ENCODE measurements around the gene PSKH1.
A peak's percentile ranks its signal among the peaks of the same experiment; 100 is the strongest.

Gene PSKH1

GRCh38 chr16:67879462-67879861 lies 13.6 kb upstream of the PSKH1 start:
- no peak overlapping the region for H3K27ac ChIP-seq
- ChIA-PET CTCF (interaction anchor here (1.4 kb wide), 1 partner anchor 49 kb away, joined by 3 read pairs; no protein-coding TSS in a partner anchor), POLR2A (ENCODE audit: low non-redundant PET) (no interaction called here)
- no peak for TF ChIP-seq CTCF (conservative IDR thresholded peaks at IDR 0.05; ENCODE audit: low read depth)
- no peak for DNase-seq (ENCODE audit: low spot score)

- ChIA-PET POLR2A (ENCODE audit: low non-redundant PET) (no interaction called here), CTCF (no interaction called here)
- no peak for DNase-seq (ENCODE audit: low spot score)
- no peak for TF ChIP-seq CTCF (conservative IDR thresholded peaks at IDR 0.05; ENCODE audit: low read depth)
- no peak overlapping the region for H3K27ac ChIP-seq
These were observed 13.1 kb upstream of the PSKH1 start for GRCh38 chr16:67879936-67880335.

GRCh38 chr16:67880584-67880983 lies 12.5 kb upstream of the PSKH1 start:
- ChIA-PET POLR2A (ENCODE audit: low non-redundant PET) (no interaction called here), CTCF (interaction anchor here (0.5 to 1.1 kb wide), 2 partner anchors 64 to 163 kb away, joined by 3 read pairs; no protein-coding TSS in a partner anchor)
- DNase-seq (ENCODE audit: low spot score) = no peak
- H3K27ac ChIP-seq = no peak overlapping the region
- TF ChIP-seq CTCF (conservative IDR thresholded peaks at IDR 0.05; ENCODE audit: low read depth) = no peak

- ChIA-PET POLR2A (ENCODE audit: low non-redundant PET) (no interaction called here), CTCF (interaction anchor here (0.6 to 3.0 kb wide), 5 partner anchors 9 to 60 kb away, joined by 3 to 19 read pairs (median 5); partner anchors contain the start of gene EDC4)
- DNase-seq (ENCODE audit: low spot score) = no peak
- H3K27ac ChIP-seq = peak overlapping the region; percentile 77
- no peak for TF ChIP-seq CTCF (conservative IDR thresholded peaks at IDR 0.05; ENCODE audit: low read depth)
These were observed 11.4 kb upstream of the PSKH1 start for GRCh38 chr16:67881621-67882161.

- no peak for TF ChIP-seq CTCF (conservative IDR thresholded peaks at IDR 0.05; ENCODE audit: low read depth)
- ChIA-PET CTCF (interaction anchor here (0.6 to 3.0 kb wide), 10 partner anchors 9 to 147 kb away, joined by 3 to 19 read pairs (median 6); partner anchors contain the start of genes EDC4 and PSMB10), POLR2A (ENCODE audit: low non-redundant PET) (no interaction called here)
- no peak for DNase-seq (ENCODE audit: low spot score)
- H3K27ac ChIP-seq = peak overlapping the region; percentile 77
These were observed 10.5 kb upstream of the PSKH1 start for GRCh38 chr16:67882374-67883145.

GRCh38 chr16:67883146-67883871 lies 9.7 kb upstream of the PSKH1 start:
- H3K27ac ChIP-seq = peak overlapping the region; percentile 77
- POLR2A ChIA-PET (ENCODE audit: low non-redundant PET) = no interaction called here
- CTCF ChIA-PET = interaction anchor here (0.6 to 3.0 kb wide), 25 partner anchors 8 to 364 kb away, joined by 3 to 19 read pairs (median 4); partner anchors contain the start of gene PSMB10
- TF ChIP-seq CTCF (conservative IDR thresholded peaks at IDR 0.05; ENCODE audit: low read depth) = no peak
- DNase-seq (ENCODE audit: low spot score) = no peak

All from RWPE1 (cell line).